HEK293T (cell line): Measurements from ENCODE around the gene LIN54.

Source experiments
- ARNT ChIP-seq: fragments of 450-650 bp; IDR thresholded peaks from 2 replicates; pipeline ENCODE4 v1.6.1; 2017; ENCODE audit warnings: mild to moderate bottlenecking
- BHLHE40 ChIP-seq: fragments of 450-650 bp; IDR thresholded peaks from 2 replicates; pipeline ENCODE4 v1.6.1; 2016; ENCODE audit warnings: mild to moderate bottlenecking, moderate library complexity, borderline replicate concordance
- FOXA1 ChIP-seq: fragments of 450-650 bp; IDR thresholded peaks from 2 replicates; pipeline ENCODE4 v1.6.1; 2016; ENCODE audit warnings: mild to moderate bottlenecking
- FOXM1 ChIP-seq: fragments of 450-650 bp; IDR thresholded peaks from 2 replicates; pipeline ENCODE4 v1.6.1; 2017; ENCODE audit warnings: mild to moderate bottlenecking, borderline replicate concordance
- HDGF ChIP-seq: fragments of 450-650 bp; IDR thresholded peaks from 2 replicates; pipeline ENCODE4 v1.6.1; 2017; ENCODE audit warnings: antibody characterized with exemption, borderline replicate concordance
- L3MBTL2 ChIP-seq: fragments of 450-650 bp; conservative IDR thresholded peaks from 2 replicates; pipeline ENCODE4 v1.6.1; 2016; ENCODE audit warnings: mild to moderate bottlenecking
- LEF1 ChIP-seq: fragments of 450-650 bp; IDR thresholded peaks from 2 replicates; pipeline ENCODE4 v1.6.1; 2017; ENCODE audit warnings: mild to moderate bottlenecking, borderline replicate concordance
- NFRKB ChIP-seq: fragments of 450-650 bp; IDR thresholded peaks from 2 replicates; pipeline ENCODE4 v1.6.1; 2016; ENCODE audit warnings: mild to moderate bottlenecking, moderate library complexity
- SP1 ChIP-seq: fragments of 450-650 bp; IDR thresholded peaks from 2 replicates; pipeline ENCODE4 v1.6.1; 2017
- TARDBP ChIP-seq: fragments of 450-650 bp; IDR thresholded peaks from 2 replicates; pipeline ENCODE4 v1.6.1; 2016
- ZNF384 ChIP-seq: fragments of 450-650 bp; IDR thresholded peaks from 2 replicates; pipeline ENCODE4 v1.6.1; 2016

DNA sequence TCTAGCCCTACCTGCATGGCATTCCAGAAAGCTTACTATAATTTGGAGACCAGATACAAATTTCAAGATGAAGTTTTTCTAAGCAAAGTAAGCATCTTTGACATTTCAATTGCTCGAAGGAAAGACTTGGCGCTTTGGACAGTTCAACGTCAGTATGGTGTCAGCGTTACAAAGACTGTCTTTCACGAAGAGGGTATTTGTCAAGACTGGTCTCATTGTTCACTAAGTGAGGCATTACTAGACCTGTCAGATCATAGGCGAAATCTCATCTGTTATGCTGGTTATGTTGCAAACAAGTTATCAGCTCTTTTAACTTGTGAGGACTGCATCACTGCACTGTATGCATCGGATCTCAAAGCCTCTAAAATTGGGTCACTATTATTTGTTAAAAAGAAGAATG, 92.5 kb downstream of the LIN54 start:
- TF ChIP-seq FOXA1 (no peak), NFRKB (no peak), ARNT (no peak), HDGF (no peak), LEF1 (no peak), L3MBTL2 (no peak), SP1 (no peak), ZNF384 (no peak), BHLHE40 (no peak), TARDBP (no peak), FOXM1 (no peak)
